GM12878 (cell line): ENCODE measurements around the gene AIF1L. TPM values are rescaled to one million over a fixed set of nuclear protein-coding genes. Genes with fewer than 3 reads are reported as not detected.

Experiments
- ATAC-seq: fragments of 200-7000 bp; cut with Tn5 transposase; 3 replicates; pipeline ENCODE4 v1.9.1; 2020; ENCODE audit warnings: mild to moderate bottlenecking, moderate library complexity
- BruUV-seq: library from RNA; stranded (reverse); fragments of 400-500 nt; replicated peaks from 2 replicates; lab custom pipeline; 2021; lab: Mats Ljungman, UMichigan
- CTCF ChIA-PET: fragments of 300-600 bp; sonication (Branson Sonifier 250); formaldehyde crosslinking; extraction: SDS; loops from one replicate; lab custom pipeline; 2021; ENCODE audit warnings: inconsistent platforms; lab: Yijun Ruan, JAX
- POLR2A ChIA-PET: fragments of 350-600 bp; formaldehyde crosslinking; extraction: SDS; loops from one replicate; lab custom pipeline; 2021; ENCODE audit warnings: inconsistent platforms; lab: Charles Lee
- RAD21 ChIA-PET: fragments of 300-600 bp; sonication (Branson Sonifier 250); formaldehyde crosslinking; loops from one replicate; lab custom pipeline; 2023; ENCODE audit warnings: antibody characterized with exemption; ENCODE audit not compliant: unreplicated experiment; lab: Charles Lee
- SMC1A ChIA-PET: fragments of 300-600 bp; sonication (Branson Sonifier 250); formaldehyde crosslinking; loops from one replicate; lab custom pipeline; 2023; ENCODE audit not compliant: unreplicated experiment, uncharacterized antibody; lab: Charles Lee
- DNase-seq: peaks from one replicate; pipeline ENCODE4 v3.0.0-alpha.2; 2011; ENCODE audit warnings: low read depth, low spot score
- FAIRE-seq: peaks from 3 replicates; lab custom pipeline; 2011; peaks lifted over from hg19 to GRCh38; lab: Jason Lieb, UNC
- H2AFZ ChIP-seq: 2 replicates; pipeline ENCODE4 v1.6.0; 2011; ENCODE audit warnings: low read depth, low read length, control low read depth; ENCODE audit not compliant: control insufficient read depth
- H3K27ac ChIP-seq: 2 replicates; pipeline ENCODE4 v1.5.1; 2011; ENCODE audit warnings: control low read depth; ENCODE audit not compliant: control insufficient read depth, insufficient read depth
- H3K27me3 ChIP-seq, 2 experiments: replicated peaks in 1 of 2; 2 replicates each; pipeline versions ENCODE4 v1.6.0 to v1.6.1; 2011; ENCODE audit warnings: low read length in 1 of 2; ENCODE audit not compliant: control insufficient read depth in 2 of 2, insufficient read depth in 2 of 2
- H3K36me3 ChIP-seq, 2 experiments: 2 replicates each; pipeline ENCODE4 v1.5.1; 2011; ENCODE audit warnings: low read length in 1 of 2; ENCODE audit not compliant: control insufficient read depth in 2 of 2, insufficient read depth in 2 of 2
- H3K4me1 ChIP-seq: 2 replicates; pipeline ENCODE4 v1.6.1; 2011; ENCODE audit warnings: mild to moderate bottlenecking, low read length, moderate library complexity, mixed read lengths; ENCODE audit not compliant: control insufficient read depth, insufficient read depth
- H3K4me2 ChIP-seq: 2 replicates; pipeline ENCODE4 v1.6.0; 2011; ENCODE audit warnings: control low read depth; ENCODE audit not compliant: control insufficient read depth, insufficient read depth
- H3K4me3 ChIP-seq: fragments of 200-600 bp; sonication (generic); 2 replicates; pipeline ENCODE4 v1.5.1; 2016
- H3K79me2 ChIP-seq: 2 replicates; pipeline ENCODE4 v1.6.0; 2011; ENCODE audit warnings: low read length; ENCODE audit not compliant: control insufficient read depth, insufficient read depth
- H3K9ac ChIP-seq: 2 replicates; pipeline ENCODE4 v1.8.0; 2011; ENCODE audit warnings: low read length, control low read depth, mixed read lengths; ENCODE audit not compliant: control insufficient read depth, insufficient read depth
- H3K9me3 ChIP-seq: replicated peaks from 3 replicates; pipeline ENCODE4 v1.5.1; 2011; ENCODE audit warnings: mild to moderate bottlenecking, low read length; ENCODE audit not compliant: control insufficient read depth, insufficient read depth
- H4K20me1 ChIP-seq: 2 replicates; pipeline ENCODE4 v1.6.0; 2011; ENCODE audit not compliant: control insufficient read depth, insufficient read depth
- ASH2L ChIP-seq: fragments of 300-600, 200-600 bp; sonication (generic); IDR thresholded peaks from 2 replicates; pipeline ENCODE4 v1.6.1; 2017; ENCODE audit warnings: low read depth, mild to moderate bottlenecking, borderline replicate concordance
- HCFC1 ChIP-seq: fragments of 150-350 bp; IDR thresholded peaks from 2 replicates; pipeline ENCODE4 v1.6.1; 2014; ENCODE audit warnings: low read length
- IRF3 ChIP-seq: fragments of 450-650 bp; IDR thresholded peaks from 2 replicates; pipeline ENCODE4 v1.6.1; 2014; ENCODE audit warnings: mild to moderate bottlenecking
- LARP7 ChIP-seq: fragments of 450-650 bp; IDR thresholded peaks from 2 replicates; pipeline ENCODE4 v1.6.1; 2017; ENCODE audit warnings: mild to moderate bottlenecking
- MTA3 ChIP-seq: IDR thresholded peaks from 2 replicates; pipeline ENCODE4 v1.6.1; 2012; ENCODE audit warnings: low read length, inconsistent platforms, borderline replicate concordance
- MXI1 ChIP-seq: fragments of 150-350 bp; IDR thresholded peaks from 2 replicates; pipeline ENCODE4 v1.6.1; 2011; ENCODE audit warnings: low read depth, mild to moderate bottlenecking, inconsistent platforms, low read length, improper control_type of control experiment
- RB1 ChIP-seq: fragments of 450-650 bp; formaldehyde crosslinking; IDR thresholded peaks from 2 replicates; pipeline ENCODE4 v1.6.1; 2017; ENCODE audit warnings: mild to moderate bottlenecking, borderline replicate concordance
- SMAD1 ChIP-seq: fragments of 450-650 bp; IDR thresholded peaks from 2 replicates; pipeline ENCODE4 v1.6.1; 2018; ENCODE audit warnings: mild to moderate bottlenecking, low read depth; ENCODE audit not compliant: partially characterized antibody
- STAT1 ChIP-seq: fragments of 450-650 bp; conservative IDR thresholded peaks from 2 replicates; pipeline ENCODE4 v1.6.1; 2014; ENCODE audit warnings: antibody characterized with exemption, mild to moderate bottlenecking
- WGBS: methylation state at CpG from one replicate; pipeline ENCODE4 v1.1.6; 2016; ENCODE audit warnings: low lambda C conversion rate; ENCODE audit not compliant: insufficient replicate concordance, insufficient coverage; ENCODE audit errors: missing lambda C conversion rate; 5-methylcytosine and 5-hydroxymethylcytosine counted together
- in situ Hi-C: fragments of 300-500 bp; cut with MboI; formaldehyde crosslinking; loops from 9 replicates; pipeline ENCODE4 v1.14.3; 2018; ENCODE audit warnings: mixed read lengths
- intact Hi-C: fragments of 100-400 bp; cut with micrococcal nuclease; formaldehyde crosslinking; loops from one replicate; pipeline ENCODE4 v1.14.2; 2022; ENCODE audit not compliant: unreplicated experiment
- polyA plus RNA-seq, 11 experiments: library from polyadenylated mRNA; depleted of rRNA in 4 of 11; unstranded in 6 of 11; stranded (reverse) in 5 of 11; fragments of >200 nt; fragmentation: Nextera tagmentation in 4 of 11; fragmentation: Illumina TruSeq in 1 of 11; extraction: Ambion mirVana in 4 of 11; extraction: Trizol in 1 of 11; gene quantifications; 1 replicate in 1 of 11; 2 replicates in 10 of 11; pipeline versions ENCODE4 v1.2.1 to v1.2.3, GENCODE V29; 2011 to 2016; ENCODE audit warnings: inconsistent platforms in 2 of 11, missing spikeins in 2 of 11, low read depth in 1 of 11
- total RNA-seq, 4 experiments: library from RNA; depleted of rRNA in 3 of 4; stranded (reverse); fragments of >200 nt in 3 of 4; fragmentation: Illumina TruSeq in 1 of 4; extraction: Trizol in 1 of 4; gene quantifications; 2 replicates each; pipeline versions ENCODE4 v1.2.1 to v1.2.3, GENCODE V29; 2013 to 2021

Gene AIF1L
- total and polyA plus RNA-seq, 10 of the 15 experiments (the other 5 are each of a cell fraction or from before 2014, with no cell fraction given), result 0.07 to 0.15 (median 0.08) TPM; not detected in 7

GRCh38 chr9:131078427-131079366 lies 17.6 kb upstream of the AIF1L start:
- no peak overlapping the region for H3K4me3 ChIP-seq
- POLR2A ChIA-PET, result no interaction called here
- SMC1A ChIA-PET, result no interaction called here
- intact Hi-C loops, result no loop called here
- no peaks in the 10 kb centered on the region for H4K20me1 ChIP-seq
- no peak overlapping the region for H2AFZ ChIP-seq
- H3K79me2 ChIP-seq, result no peaks in the 10 kb centered on the region
- ATAC-seq (no peak), DNase-seq (no peak), FAIRE-seq (no peak)
- no peaks in the 10 kb centered on the region; a peak in 1 of 4 replicates for H3K27me3 ChIP-seq
- TF ChIP-seq HCFC1 (no peak), MXI1 (no peak), RB1 (no peak), LARP7 (no peak), STAT1 (no peak), IRF3 (no peak), SMAD1 (no peak), MTA3 (no peak), ASH2L (no peak)
- no peaks in the 10 kb centered on the region for H3K4me1 ChIP-seq
- RAD21 ChIA-PET, result no interaction called here
- in situ Hi-C loops, result no loop called here
- no peaks in the 10 kb centered on the region for H3K9me3 ChIP-seq
- no peaks in the 10 kb centered on the region for H3K36me3 ChIP-seq
- 49% methylated on average over 17 of the region's 17 CpGs for WGBS
- no peak overlapping the region for H3K27ac ChIP-seq
- no peak overlapping the region for H3K4me2 ChIP-seq
- no peak overlapping the region for H3K9ac ChIP-seq
- BruUV-seq, result no TSS peak
- CTCF ChIA-PET, result no interaction called here
